SK-N-DZ (cell line): ENCODE measurements around the gene ADAMTSL4.
"Not testable (repeated sequence)": the region's sequence is repeated elsewhere in the genome, so short reads cannot be mapped to it uniquely, and the experiment has no call there.

Source experiments
- DNase-seq: peaks from one replicate; pipeline ENCODE4 v3.0.0-alpha.2; 2015; ENCODE audit warnings: low spot score

The ADAMTSL4 gene

DNA sequence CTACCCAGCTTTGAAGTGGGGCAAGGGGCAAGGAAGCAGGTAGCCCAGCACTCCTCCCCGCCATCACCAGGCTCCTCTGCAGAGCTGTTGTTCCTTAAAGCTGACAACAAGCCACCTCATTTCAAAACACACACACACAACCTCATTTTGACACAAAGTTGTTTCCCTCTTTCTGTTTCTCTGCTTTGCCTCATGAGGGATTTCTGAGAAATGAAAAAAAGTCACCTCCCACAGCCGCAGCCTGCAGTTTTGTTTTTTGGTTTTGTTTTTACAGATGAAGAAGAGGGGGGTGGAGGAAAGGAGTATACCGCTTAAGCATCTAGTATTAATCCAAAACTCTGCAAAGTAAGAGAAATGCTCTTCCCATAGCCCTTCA lies 18.1 kb downstream of the ADAMTSL4 start:
- DNase-seq, result no peak

DNA sequence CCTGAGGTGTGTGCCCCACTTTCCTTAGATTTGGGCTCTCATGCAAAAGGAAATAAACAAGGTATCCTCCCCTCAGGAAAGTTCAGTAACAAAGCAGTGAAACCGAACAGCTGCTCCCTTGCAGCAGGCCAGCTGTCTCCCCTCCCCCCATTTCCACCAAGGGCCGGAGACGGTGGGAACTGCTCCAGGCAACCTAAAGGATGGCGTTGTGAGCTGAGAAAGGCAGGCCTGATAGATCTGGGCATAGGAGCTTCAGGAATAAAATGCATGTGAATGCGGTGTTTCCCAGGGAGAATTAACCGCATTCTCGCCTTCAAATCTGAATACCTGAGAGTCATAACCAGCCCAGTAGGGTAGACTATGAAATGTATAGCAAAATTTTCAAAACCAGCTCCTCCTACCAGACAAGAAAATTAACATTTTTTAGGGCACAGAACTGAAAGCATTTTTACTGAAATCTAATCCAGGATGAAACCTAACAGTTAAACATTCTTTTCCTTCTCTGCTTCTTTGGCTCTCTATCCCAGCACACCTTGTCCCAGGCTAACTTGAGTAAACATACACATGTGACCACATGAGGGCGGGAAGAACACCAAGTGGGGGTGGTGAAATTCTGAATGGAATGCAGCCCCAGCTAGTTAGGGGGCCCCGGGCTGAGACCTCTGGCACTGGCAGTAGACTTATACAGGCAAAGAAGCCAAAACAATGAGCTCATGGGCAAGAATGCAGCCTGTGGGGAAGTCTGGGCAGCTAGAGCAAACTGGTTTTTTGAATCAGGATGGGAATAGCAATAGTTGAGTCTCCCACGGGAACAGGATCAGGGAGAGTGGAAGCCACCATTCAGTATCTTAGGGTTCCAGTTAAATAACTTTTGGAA lies 18.7 kb downstream of the ADAMTSL4 start:
- DNase-seq, result peak; percentile 78

GRCh38 chr1:150568594-150568966 lies 19.4 kb downstream of the ADAMTSL4 start:
- DNase-seq, result no peak

DNA sequence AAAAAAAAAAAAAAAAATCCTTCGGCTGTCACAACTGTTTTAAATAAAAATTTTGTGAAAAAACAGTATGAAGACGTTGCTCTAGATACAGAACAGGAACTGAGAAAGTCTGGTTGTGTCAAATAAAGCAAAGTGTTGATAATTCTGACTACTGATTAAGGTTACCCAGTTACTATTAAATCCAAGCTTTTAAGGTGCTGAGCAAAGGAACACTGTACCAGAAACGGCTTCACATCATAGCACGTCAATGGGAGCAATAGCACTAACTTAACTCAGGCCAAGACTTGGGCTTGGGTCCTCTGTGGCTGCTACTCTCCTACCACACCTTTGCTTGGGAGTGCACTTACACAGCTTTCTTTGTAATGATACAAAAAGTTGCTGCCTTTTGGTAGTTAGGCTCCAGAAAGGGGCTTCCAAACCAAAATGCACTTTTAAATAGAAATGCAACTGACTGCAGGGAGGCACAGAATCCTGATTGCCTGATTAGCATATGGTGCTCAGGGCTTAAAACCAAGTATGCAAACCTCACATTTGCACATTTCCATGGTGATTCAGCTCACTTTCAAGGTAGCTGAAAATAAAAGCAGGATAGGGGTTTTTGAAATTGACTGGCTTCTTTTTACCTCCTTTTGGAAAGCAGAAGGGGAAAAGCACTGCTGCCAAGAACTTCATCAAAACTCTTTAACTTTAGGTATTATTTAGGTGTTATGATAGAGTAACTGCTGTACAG lies 23.9 kb downstream of the ADAMTSL4 start:
- no peak for DNase-seq

GRCh38 chr1:150573648-150574071 lies 24.5 kb downstream of the ADAMTSL4 start:
- DNase-seq, result not testable (repeated sequence)

DNA sequence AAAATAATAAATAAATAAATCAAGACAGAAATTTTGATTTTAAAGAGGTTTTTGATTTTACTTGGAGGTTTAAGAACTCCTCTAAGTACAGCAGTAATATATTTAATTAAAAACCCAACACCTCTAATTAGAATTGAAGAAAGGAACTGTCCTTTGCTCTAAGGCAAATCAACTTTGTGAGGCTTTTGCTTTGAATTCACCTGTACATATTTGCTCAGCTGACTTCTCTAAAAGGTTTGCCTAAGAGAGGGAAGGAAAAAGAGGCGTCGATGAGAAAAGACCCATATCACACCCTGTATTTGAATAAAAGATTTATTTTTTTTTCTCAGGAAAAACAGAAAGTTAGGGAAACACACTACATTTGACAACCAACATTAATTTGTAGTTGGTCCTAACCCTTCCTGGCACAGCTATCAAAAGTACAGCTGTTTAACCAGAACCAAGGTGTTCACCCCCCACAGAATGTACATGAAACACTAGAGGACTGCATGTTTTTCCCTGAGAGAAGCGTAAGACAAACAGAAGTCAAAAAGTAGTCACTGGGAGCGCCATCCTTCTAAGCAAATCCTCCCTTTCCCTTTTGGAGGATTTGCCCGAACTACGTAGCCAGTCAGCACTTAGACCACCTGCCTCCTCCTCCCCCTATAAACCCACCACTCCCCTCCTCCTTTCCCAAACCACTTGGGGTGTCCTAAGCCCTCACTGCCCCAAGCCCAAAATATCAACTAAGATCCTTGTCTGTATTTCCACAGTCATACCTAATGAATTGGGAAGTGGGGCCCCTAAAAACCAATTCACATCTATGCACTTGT lies 25.3 kb downstream of the ADAMTSL4 start:
- DNase-seq, result no peak

DNA sequence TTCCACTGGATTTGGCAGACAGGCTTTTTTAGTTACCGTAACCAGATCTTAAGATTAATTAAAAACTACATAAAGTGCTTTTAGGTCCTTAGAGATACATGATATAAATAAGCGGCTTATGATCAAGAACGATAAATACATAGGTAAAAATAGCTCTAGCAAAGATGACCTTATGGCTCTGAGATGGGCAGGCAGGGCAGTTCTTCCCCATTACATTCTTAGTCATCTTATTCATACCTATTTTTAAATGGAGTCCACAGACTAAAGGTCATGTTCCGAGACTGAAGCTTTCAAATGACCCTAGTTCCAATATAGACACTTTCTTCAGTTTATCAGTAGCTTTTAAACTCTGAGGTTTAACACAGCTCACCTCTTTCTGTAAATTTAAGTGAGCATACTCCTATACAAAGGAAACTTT lies 25.9 kb downstream of the ADAMTSL4 start:
- no peak for DNase-seq

GRCh38 chr1:150575518-150576366 lies 26.5 kb downstream of the ADAMTSL4 start:
- DNase-seq, result no peak

- no peak for DNase-seq
Observed at GRCh38 chr1:150576367-150576711, 27.1 kb downstream of the ADAMTSL4 start.

DNA sequence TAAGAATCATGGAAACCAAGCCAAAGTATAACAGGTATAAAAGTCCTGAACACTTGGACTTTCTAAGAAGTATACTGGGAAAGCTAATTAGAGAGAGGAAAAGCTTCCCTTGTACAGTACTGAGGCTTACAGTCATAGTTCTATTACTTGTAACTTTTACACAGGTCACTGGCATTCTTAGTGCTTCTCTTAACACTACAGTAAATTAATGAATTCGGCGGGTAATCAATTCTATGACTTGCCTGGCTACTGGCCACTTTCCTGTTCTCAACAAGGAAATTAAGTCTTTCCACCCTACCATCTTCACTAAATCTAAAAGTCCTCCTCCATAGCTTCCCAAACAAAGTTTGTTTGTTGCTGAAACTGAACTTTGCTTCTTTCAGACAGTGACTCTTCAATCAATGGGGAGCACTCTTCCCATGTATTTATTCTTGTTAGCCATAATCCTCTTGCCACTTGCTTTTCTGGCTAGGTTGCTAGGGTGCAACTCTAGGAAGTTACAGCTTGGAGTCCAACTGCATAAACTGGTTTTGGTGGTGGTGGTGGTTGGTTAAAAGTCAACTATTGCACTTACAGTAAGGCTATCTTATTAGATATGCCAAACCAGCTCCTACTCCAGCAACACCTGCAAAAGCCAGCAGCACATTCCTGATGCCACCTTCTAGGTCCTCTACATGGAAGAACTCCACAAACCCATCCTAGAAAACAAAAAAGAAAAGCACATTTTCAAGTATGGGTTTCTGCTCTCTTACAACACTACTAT lies 27.8 kb downstream of the ADAMTSL4 start:
- no peak for DNase-seq

- DNase-seq, result no peak
Observed at GRCh38 chr1:150577557-150578271, 28.5 kb downstream of the ADAMTSL4 start.

DNA sequence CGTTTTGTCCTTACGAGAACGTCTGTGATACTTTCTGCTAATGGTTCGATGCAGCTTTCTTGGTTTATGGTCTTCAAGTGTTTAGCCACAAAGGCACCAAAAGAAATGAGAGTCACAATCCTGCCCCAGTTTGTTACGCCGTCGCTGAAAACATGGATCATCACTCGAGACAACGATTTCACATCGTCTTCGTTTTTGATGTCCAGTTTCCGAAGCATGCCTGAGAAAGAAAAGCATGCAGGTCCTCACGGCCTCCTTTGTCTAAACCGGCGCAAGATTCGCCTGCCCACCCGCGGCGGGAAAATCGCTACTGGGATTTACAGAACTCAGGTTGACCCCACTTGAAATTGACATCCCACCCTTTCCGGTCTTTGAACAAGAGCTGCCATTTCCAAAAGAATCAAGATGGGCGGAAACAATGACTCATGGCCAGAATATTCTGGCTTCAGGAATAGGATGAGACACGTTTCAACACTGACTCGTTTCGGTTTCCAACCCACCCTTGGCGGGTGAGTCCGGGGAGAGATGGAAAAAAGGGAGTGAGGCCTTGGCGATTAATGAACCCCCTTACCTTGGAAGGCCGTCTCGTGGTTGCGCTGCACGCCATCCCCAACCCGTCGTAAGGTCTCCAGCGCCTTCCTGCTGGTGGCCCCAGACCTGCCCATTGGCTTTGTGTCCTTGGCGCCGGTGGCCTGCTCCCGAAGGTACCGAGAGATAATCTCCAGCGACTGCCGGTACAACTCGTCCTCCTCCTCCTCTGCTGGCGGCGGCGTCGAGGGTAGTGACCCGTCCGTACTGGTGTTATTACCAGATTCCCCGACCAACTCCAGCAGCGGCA lies 29.3 kb downstream of the ADAMTSL4 start:
- no peak for DNase-seq

DNA sequence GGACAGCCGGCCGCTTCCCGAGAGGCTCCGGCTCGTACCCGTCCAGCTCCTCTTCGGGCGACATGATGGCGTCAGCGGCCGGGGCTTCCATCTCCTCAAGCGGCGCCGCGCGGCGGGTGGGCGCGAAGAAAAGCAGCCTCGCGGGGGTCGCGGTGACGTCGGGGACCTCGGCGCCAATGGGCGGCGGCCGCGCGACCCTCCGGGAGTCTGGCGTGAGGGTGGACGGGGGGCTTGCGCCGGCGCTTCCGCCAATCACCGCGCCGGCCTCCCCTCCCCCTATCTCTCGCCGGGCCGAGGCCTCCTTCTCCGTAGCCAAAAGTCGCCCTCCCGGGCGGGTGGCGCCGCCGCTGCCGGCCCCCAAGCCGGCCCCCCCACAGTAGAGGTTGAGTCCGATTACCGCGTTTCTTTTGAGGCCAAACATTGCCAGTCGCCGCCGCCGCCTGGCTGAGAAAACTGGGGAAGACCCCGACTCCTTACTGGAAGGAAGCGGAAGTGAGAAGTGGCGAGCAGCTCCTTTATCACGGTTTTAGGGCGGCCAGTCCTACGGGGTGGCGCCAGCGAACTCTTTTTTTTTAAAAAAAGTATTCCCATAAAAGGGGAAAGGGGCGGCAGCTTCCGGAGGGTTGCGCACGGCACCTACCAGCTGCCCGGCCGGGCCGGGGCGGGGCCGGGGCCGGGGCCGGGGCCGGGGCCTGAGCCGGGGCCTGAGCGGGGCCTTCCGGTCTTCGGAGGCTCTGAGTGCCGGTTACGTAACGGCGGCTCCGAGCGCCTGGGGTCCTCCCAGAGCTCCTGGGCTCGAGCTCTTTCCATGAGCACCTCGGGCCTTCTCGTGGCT lies 30.1 kb downstream of the ADAMTSL4 start, which contains the start of gene MCL1:
MCL1 (minus strand) TSS at position 501 of the 835 bp plus-strand sequence; CDS start at position 421, 80 bp downstream.
- peak; percentile 98 for DNase-seq

DNA sequence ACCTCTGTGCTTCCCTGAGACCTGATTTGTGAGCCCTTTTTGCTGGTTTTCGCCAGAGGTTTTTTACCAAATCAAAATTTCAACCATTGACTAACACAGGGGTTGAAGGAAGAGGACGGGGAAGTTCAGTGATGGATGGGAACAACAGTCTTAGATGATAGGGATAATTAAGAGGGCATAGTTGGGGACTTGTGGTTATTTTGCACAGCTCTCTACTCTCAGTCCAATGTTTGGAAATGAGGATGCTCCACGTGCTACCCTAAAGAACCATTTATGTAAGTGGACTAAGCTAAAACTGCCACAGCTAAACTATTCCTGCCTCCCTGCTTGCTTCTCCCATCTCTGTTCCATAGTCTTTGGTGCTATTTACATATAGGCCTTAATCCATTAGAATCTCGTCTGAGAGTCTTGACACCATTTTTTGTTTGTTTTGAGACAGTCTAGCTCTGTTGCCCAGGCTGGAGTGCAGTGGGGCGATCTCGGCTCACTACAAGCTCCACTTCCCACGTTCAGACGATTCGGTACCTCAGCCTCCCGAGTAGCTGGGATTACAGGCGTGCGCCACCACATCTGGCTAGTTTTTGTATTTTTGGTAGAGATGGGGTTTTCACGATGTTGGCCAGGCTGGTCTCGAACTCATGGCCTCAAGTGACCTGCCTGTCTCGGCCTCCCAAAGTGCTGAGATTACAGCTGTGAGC lies 30.9 kb downstream of the ADAMTSL4 start:
- DNase-seq, result no peak

DNA sequence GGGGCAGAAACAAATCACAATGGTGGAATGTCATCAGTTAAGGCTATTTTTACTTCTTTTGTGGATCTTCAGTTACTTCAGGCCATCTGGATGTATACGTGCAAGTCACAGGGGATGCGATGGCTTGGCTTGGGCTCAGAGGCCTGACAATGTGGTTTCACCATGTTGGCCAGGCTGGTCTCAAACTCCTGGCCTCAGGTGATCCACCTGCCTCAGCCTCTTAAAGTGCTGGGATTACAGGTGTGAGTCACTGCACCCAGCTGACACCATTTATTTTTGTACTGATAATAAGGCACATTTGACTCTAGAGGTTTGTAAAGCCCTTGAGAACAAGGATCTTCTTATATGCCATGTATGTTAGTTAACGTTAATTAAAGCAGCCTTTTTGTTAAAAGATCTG lies 31.8 kb downstream of the ADAMTSL4 start:
- not testable (repeated sequence) for DNase-seq

DNA sequence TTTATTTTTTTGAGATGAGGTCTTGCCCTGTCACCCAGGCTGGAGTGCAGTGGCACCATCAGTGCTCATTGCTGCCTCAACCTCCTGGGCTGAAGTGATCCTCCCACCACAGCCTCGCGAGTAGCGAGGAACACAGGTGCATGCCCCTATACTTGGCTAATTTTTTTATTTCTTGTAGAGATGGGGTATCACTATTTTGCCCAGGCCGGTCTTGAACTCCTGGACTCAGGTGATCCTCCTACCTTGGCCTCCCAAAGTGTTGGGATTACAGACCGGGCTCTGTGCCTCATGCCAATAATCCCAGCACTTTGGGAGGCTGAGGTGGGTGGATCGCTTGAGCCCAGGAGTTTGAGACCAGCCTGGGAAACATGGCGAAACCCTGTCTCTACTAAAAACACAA lies 32.2 kb downstream of the ADAMTSL4 start:
- not testable (repeated sequence) for DNase-seq

DNA sequence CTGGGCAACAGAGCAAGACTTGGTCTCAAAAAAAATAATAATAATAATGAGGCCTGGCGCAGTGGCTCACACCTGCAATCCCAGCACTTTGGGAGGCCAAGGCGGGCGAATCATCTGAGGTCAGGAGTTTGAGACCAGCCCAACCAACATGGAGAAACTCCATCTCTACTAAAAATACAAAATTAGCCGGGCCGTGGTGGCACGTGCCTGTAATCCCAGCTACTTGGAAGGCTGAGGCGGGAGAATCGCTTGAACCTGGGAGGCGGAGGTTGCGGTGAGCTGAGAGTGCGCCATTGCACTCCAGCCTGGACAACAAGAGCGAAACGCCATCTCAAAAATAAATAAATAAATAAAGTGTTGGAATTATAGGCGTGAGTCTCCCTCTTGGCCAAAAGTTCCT lies 32.8 kb downstream of the ADAMTSL4 start:
- DNase-seq, result not testable (repeated sequence)
